ENCODE data around the gene SNPH.

Gene SNPH

GRCh38 chr20:1265916-1266166 is 253 bp upstream of the SNPH start:
- TF ChIP-seq, protein P1, sequence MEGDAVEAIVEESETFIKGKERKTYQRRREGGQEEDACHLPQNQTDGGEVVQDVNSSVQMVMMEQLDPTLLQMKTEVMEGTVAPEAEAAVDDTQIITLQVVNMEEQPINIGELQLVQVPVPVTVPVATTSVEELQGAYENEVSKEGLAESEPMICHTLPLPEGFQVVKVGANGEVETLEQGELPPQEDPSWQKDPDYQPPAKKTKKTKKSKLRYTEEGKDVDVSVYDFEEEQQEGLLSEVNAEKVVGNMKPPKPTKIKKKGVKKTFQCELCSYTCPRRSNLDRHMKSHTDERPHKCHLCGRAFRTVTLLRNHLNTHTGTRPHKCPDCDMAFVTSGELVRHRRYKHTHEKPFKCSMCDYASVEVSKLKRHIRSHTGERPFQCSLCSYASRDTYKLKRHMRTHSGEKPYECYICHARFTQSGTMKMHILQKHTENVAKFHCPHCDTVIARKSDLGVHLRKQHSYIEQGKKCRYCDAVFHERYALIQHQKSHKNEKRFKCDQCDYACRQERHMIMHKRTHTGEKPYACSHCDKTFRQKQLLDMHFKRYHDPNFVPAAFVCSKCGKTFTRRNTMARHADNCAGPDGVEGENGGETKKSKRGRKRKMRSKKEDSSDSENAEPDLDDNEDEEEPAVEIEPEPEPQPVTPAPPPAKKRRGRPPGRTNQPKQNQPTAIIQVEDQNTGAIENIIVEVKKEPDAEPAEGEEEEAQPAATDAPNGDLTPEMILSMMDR (conservative IDR thresholded peaks at IDR 0.05): no peak
- peak overlapping the region; percentile 68 for H3K27ac ChIP-seq

GRCh38 chr20:1267161-1267560 is 1.1 kb downstream of the SNPH start:
- TF ChIP-seq, protein P1 (conservative IDR thresholded peaks at IDR 0.05): no peak
- peak overlapping the region; percentile 68; the same call in 1 of the 2 replicates for H3K27ac ChIP-seq

DNA sequence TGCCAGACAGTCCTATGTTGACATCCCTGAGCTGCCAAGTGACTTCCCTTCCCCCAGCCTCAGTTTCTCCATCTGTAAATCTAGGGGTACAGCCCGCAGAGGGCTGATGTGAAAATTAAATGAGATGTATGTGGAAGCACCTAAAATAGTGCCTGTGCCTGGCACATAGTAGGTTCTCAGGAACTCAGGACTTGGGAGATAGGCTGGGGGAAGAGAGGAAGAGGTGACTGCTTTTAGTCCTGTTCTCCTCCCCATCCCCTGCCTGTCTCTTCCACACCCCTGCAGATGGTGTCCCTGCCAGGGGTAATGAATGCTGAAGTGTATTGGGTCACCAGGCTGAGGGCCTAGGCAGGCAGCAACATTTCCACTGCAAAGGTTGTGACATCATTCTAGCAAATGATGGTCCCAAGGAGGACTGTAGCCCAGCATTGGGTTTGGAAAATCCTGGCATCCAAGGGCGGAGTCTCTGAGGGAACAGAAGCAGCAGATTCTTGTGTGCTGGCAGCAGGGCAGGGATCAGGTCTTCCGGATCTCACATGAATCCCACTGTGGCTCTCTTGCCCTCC is 1.8 kb downstream of the SNPH start:
- H3K27ac ChIP-seq: no peak overlapping the region

GRCh38 chr20:1269235-1269634 is 3.1 kb downstream of the SNPH start:
- TF ChIP-seq, protein P1 (conservative IDR thresholded peaks at IDR 0.05): no peak
- H3K27ac ChIP-seq: no peak overlapping the region

More for the DNA sequence above, 1.8 kb downstream of the SNPH start:
- TF ChIP-seq, protein P1 (conservative IDR thresholded peaks at IDR 0.05): no peak

DNA sequence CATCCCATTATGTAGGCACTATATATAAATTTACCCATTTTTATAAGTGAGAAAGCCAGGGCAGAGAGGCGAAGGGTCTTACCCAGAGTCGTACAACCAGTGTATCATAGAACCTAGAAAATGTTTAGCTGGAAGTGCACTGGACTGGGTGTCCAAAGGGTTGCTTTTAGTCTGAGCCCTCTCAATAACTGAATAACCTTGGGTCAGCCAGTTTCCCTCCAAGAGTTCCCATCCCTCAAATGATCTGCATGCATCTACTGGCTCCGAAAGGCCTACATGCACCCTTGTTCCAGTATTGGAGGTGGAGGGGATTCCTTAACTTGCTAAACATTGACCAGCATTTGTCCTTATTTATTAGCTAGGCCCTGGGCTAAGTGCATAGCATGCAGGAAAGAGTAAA is 3.8 kb downstream of the SNPH start:
- H3K27ac ChIP-seq: no peak overlapping the region
- TF ChIP-seq, protein P1 (conservative IDR thresholded peaks at IDR 0.05): no peak

DNA sequence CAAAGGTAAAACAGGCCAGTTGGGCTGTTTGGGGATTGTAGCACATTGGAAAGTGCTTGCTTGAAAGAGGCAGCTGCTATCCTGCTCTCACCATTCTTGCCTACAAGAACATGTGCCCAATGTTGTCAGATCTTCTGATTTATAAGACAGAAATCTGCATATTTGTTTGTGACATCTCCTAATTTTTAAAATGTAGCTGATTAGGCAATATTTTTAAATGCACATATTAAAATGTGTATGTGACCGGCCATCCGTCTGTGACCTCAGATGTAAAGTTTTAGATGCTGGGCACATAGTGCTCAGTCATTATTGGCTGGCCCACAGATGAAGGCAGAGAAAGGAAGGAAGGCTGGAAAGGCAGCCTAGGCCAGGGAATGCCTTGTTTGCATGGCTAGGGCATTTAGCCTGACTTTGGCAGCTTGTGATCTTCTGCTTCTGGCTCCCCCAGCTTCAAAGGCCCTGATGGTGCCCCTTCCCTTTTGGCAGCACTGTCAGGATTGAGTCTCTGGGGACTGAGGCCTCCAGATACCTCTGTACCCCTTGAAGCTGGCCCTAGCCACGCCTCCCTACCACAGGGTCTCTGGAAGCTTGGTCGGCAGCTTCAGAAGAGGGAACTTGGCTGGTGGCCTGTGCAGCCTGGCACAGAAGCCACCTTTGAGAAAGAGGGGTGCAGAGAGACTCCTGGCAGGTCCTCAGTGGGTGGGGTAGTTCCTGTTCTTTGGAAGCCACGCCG is 6.4 kb downstream of the SNPH start:
- TF ChIP-seq, protein P1 (conservative IDR thresholded peaks at IDR 0.05): no peak

GRCh38 chr20:1273366-1273765 is 7.3 kb downstream of the SNPH start:
- H3K27ac ChIP-seq: no peak overlapping the region
- TF ChIP-seq, protein P1 (conservative IDR thresholded peaks at IDR 0.05): no peak

More for the DNA sequence above, 6.4 kb downstream of the SNPH start:
- H3K27ac ChIP-seq: no peak overlapping the region
